Small intestine (tissue), 7 donors: Measurements from ENCODE around the gene OPN1MW3. TPM values are rescaled to one million over a fixed set of nuclear protein-coding genes. Genes with fewer than 3 reads are reported as not detected.
A peak's percentile ranks its signal among the peaks of the same experiment; 100 is the strongest.
"Not testable (repeated sequence)": the region's sequence is repeated elsewhere in the genome, so short reads cannot be mapped to it uniquely, and the experiment has no call there.

Source experiments
- DNase-seq, 2 donors: peaks; one replicate each; pipeline versions ENCODE4 v3.0.0 to v3.0.0-alpha.2; 2013
- FAIRE-seq: peaks from 2 replicates; lab custom pipeline; 2012; peaks lifted over from hg19 to GRCh38; lab: Jason Lieb, UNC
- H3K27ac ChIP-seq, 3 donors: one replicate each; pipeline ENCODE4 v1.5.1; 2013; ENCODE audit warnings: low read length in 2 of 3, mild to moderate bottlenecking in 2 of 3, control low read depth in 1 of 3, inconsistent platforms in 1 of 3, low read depth in 1 of 3, moderate library complexity in 1 of 3
- H3K27me3 ChIP-seq, 3 donors: one replicate each; pipeline ENCODE4 v1.6.1; 2013; ENCODE audit warnings: low read length in 3 of 3, inconsistent platforms in 1 of 3; ENCODE audit not compliant: control insufficient read depth in 3 of 3, insufficient read depth in 3 of 3
- H3K36me3 ChIP-seq, 3 donors: one replicate each; pipeline ENCODE4 v1.6.1; 2013; ENCODE audit warnings: low read length in 3 of 3, inconsistent platforms in 1 of 3, low read depth in 1 of 3, mild to moderate bottlenecking in 1 of 3, moderate library complexity in 1 of 3; ENCODE audit not compliant: control insufficient read depth in 3 of 3, insufficient read depth in 2 of 3
- H3K4me1 ChIP-seq, 3 donors: one replicate each; pipeline ENCODE4 v1.6.1; 2013; ENCODE audit warnings: low read length in 2 of 3, inconsistent platforms in 1 of 3, low read depth in 1 of 3, mild to moderate bottlenecking in 1 of 3, moderate library complexity in 1 of 3; ENCODE audit not compliant: control insufficient read depth in 3 of 3, insufficient read depth in 2 of 3
- H3K4me3 ChIP-seq, 3 donors: one replicate each; pipeline ENCODE4 v1.5.1; 2013; ENCODE audit warnings: low read length in 3 of 3, control low read depth in 1 of 3, inconsistent platforms in 1 of 3, low read depth in 1 of 3, mild to moderate bottlenecking in 1 of 3, moderate library complexity in 1 of 3
- H3K9me3 ChIP-seq, 2 donors: one replicate each; pipeline ENCODE4 v1.6.1; 2013; ENCODE audit warnings: low read depth in 1 of 2, low read length in 1 of 2; ENCODE audit not compliant: control insufficient read depth in 2 of 2, insufficient read depth in 1 of 2
- WGBS, 3 donors: extraction: QIAGEN DNeasy Blood & Tissue Kit; methylation state at CpG; one replicate each; pipeline ENCODE4 v1.1.7; 2013; 5-methylcytosine and 5-hydroxymethylcytosine counted together
- polyA plus RNA-seq, 4 donors: library from polyadenylated mRNA; stranded (reverse) in 3 of 4; unstranded in 1 of 4; fragments of 200-250 nt in 3 of 4; fragments of 120-200 nt in 1 of 4; gene quantifications; one replicate each; pipeline versions ENCODE4 v1.2.1 to v1.2.3, GENCODE V29; 2013
- donor health status: healthy with polysubstance abuse.
- donor health status: control.
- donor health status: control.
- donor health status: Bipolar disorder and iron deficiency.
- donor health status: healthy.

OPN1MW3 gene
- polyA plus RNA-seq, 4 donors, result not detected

DNA sequence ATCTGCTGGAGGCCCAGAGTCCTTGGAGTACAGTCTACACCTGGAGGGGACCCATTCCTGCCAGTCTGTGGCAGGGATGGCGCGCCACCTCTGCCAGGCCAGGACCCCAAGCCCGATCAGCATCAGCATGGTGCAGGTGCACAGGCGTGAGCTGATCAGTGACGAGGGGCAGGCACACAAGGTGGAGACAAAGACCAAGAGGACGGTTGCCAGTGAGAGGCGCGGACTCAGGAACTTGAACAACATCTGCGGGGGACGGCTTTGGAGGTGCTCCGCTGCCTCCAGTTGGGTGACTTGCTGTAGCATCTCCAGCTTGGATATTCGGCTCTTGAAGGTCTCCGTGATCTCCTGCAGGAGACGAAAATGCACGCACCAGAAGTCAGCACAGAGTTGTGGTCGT is 23.8 kb upstream of the OPN1MW3 start:
- no CpG with 5 or more reads among the region's 16 CpGs for WGBS, 3 donors
- H3K4me1 ChIP-seq, H3K4me3 ChIP-seq, H3K9me3 ChIP-seq, H3K27me3 ChIP-seq, FAIRE-seq, H3K27ac ChIP-seq, H3K36me3 ChIP-seq, DNase-seq: not testable (repeated sequence)

DNA sequence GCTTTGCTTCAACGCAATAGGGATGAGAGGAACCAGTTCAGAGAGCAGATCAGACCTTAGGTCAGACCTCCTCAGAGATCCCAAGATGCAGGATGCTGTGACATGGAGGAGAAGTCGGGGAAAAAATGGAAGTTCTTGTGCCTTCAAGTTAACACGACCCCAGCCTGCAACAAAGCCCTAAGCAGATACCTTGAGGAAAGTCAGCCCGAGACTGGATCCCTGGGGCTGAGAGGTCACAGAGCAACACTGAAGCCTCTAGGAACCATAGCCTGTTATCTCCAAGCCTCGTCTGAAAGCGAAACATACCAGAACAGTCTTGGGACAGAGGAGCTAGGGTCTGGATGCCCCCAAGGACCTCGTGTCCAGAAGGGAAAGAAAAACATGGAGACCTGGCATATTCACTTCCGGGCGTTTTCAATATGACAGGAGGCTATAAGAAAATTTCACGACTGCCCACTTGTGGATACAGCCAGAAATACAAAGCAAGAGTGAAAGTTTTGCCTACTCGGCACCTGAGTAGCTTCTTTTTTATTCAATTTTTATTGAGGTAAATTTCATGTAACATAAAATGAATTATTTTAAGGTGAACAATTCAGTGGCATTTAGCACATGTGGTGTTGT is 18.3 kb upstream of the OPN1MW3 start:
- 66 to 100% (median 80%) methylated on average over 1 to 9 of the region's 11 CpGs for WGBS, 3 donors
- not testable (repeated sequence) for H3K9me3 ChIP-seq, H3K4me1 ChIP-seq, FAIRE-seq, H3K36me3 ChIP-seq, H3K4me3 ChIP-seq, DNase-seq, H3K27me3 ChIP-seq, H3K27ac ChIP-seq

DNA sequence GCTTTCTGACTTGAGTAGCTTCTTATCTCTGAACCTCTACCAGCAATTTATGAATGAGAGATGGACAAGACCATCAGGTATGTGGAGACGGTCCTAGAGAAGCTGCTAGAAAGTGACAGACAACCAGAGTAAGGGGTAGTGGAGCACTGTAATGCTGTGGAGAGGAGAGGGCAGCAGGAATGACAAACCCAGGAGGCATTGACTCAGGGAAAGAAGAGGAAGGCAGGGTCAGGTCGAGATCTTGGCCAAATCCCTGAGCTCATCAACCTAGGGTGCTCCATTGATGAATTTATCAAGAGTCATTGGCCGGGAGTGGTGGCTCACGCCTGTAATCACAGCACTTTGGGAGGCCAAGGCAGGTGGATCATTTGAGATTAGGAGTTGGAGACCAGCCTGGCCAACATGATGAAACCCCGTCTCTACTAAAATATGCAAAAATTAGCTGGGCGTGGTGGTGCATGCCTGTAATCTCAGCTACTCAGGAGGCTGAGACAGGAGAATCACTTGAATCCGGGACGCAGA is 17.3 kb upstream of the OPN1MW3 start:
- H3K4me3 ChIP-seq, H3K27ac ChIP-seq, H3K27me3 ChIP-seq, H3K9me3 ChIP-seq, H3K4me1 ChIP-seq, H3K36me3 ChIP-seq, FAIRE-seq: not testable (repeated sequence)
- peak in 1 of 2 donors; percentile 0 for DNase-seq
- WGBS, 3 donors, result 61 to 81% (median 75%) methylated on average over 4 to 6 of the region's 8 CpGs

DNA sequence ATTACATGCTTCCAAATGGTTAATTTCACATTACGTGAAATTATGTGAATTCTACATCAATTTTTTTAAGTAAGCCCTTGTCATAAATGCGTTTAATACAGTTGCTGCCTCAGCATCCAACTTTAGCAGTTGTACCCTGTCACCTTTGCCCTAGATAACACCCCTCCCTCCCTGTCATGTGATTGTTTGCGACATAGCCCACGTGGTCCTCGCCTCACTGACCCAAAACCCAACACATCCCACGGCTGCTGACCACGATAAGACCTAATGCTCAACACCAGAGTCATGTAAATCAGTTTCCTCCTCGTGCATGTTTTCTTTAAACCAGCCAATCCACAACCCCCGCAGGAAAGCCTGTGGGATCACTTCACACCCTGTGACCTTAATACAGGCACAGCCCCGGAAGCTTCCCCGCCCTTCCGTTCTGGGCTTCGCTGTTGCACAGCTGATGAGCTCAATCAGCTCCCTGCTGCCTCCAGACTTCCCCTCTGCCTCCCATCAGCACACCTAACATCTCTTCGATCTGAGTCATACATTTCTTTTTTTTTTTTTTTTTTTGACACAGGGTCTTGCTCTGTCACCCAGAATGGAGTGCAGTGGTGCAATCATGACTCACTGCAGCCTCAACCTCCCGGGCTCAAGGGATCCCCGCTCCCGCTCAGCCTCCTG is 9.9 kb upstream of the OPN1MW3 start:
- not testable (repeated sequence) for H3K27ac ChIP-seq, H3K4me3 ChIP-seq, H3K9me3 ChIP-seq, H3K4me1 ChIP-seq, FAIRE-seq, DNase-seq, H3K36me3 ChIP-seq, H3K27me3 ChIP-seq
- WGBS, 3 donors, result no CpG with 5 or more reads among the region's 17 CpGs

DNA sequence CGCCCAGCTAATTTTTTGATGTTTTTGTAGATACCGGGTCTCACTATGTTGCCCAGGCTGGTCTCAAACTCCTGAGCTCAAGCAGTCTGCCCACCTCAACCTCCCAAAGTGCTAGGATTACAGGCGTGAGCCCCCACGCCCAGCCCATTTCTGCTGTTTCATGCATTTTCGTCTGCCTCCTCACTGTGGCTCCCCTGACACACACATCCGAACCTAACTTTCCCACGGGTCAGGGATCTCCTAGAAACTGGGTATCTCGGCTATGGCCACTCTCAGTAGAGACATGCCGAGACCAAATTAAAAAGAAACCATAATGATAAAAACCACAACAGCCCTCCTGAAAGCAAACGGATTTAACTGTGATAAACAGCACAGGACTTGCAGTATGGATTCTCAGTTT is 9.3 kb upstream of the OPN1MW3 start:
- not testable (repeated sequence) for DNase-seq, H3K27ac ChIP-seq, H3K4me3 ChIP-seq, FAIRE-seq, H3K4me1 ChIP-seq, H3K9me3 ChIP-seq, H3K36me3 ChIP-seq, H3K27me3 ChIP-seq
- WGBS, 3 donors, result no CpG with 5 or more reads among the region's 10 CpGs

DNA sequence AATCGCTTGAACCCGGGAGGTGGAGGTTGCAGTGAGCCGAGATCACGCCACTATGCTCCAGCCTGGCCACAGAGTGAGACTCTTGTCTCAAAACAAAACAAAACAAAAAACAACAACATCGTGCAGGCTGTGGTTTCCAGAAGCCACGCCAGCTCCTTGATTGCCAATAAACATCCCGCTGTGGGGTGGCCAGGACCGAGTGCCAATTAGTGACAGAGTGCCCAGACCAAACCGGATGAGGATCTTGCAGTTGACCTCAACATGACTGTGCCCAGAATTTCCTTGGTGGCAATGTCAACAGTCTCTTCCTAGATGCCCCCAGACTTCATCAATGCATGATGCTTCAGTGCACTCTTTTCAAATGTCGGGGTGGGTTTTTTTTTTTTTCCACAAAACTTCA is 1.3 kb downstream of the OPN1MW3 start:
- H3K27ac ChIP-seq, H3K36me3 ChIP-seq, DNase-seq, H3K9me3 ChIP-seq, FAIRE-seq, H3K4me3 ChIP-seq, H3K27me3 ChIP-seq, H3K4me1 ChIP-seq: not testable (repeated sequence)
- no CpG with 5 or more reads among the region's 10 CpGs for WGBS, 3 donors

DNA sequence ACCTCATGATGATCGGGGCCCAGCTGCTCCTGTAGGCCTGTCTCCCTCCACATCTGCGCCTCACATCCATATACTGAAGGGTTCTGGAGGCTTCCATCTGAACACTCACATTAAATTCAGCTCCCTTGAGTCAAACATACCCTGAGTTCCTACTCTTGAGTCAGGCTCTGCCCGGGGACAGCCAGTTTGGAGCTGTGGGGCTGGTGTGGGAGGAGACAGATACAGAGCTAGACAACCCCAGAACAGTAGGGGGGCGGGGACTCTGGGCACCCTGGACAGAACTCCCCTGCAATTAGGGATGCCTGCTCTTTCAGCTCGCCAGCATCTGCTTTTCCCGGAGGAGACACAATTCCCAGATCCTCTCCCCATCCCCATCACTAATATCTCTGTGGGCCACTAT is 5.7 kb downstream of the OPN1MW3 start:
- WGBS, 3 donors, result no CpG with 5 or more reads among the region's 6 CpGs
- not testable (repeated sequence) for H3K36me3 ChIP-seq, H3K9me3 ChIP-seq, H3K4me1 ChIP-seq, FAIRE-seq, H3K27ac ChIP-seq, DNase-seq, H3K27me3 ChIP-seq, H3K4me3 ChIP-seq

DNA sequence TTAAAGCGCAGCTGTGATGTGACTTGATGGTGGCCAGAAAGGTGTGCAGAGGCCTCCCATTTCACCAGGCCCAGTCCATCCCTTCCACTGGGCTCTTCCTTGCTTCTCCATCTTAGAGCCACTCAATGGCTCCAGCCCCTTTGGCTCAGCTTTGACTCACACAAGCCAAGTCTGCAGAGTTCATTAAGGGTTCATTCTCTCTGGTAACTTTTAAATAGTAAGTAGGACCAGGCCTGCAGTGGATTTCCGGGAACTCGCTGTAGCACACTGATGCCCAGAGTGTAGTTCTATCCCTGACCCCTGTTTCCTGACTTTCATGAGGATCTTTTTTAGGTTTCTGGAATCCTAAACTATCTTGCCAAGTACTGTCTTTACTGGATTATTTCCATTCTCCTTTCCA is 11.9 kb downstream of the OPN1MW3 start:
- not testable (repeated sequence) for H3K36me3 ChIP-seq, H3K27ac ChIP-seq, H3K4me3 ChIP-seq, FAIRE-seq, DNase-seq, H3K4me1 ChIP-seq, H3K9me3 ChIP-seq, H3K27me3 ChIP-seq
- WGBS, 3 donors, result no CpG with 5 or more reads among the region's 3 CpGs
